Heart left ventricle (tissue), 16 donors: Measurements from ENCODE around the gene CLPTM1. TPM values are rescaled to one million over a fixed set of nuclear protein-coding genes. Genes with fewer than 3 reads are reported as not detected.

Experiments
- ATAC-seq, 4 donors: fragments of 200-7000 bp; cut with Tn5 transposase; one replicate each; pipeline ENCODE4 v1.9.1; 2020 to 2022; ENCODE audit warnings: moderate library complexity in 4 of 4, mild to moderate bottlenecking in 3 of 4, moderate number of reproducible peaks in 1 of 4
- DNase-seq, 5 donors: peaks; one replicate each; pipeline ENCODE4 v3.0.0-alpha.2; 2020
- H3K27ac ChIP-seq, 12 donors: fragments of 200-600 bp; sonication (generic) in 4 of 12; one replicate each; pipeline versions ENCODE4 v1.5.0 to v1.8.0; 2016 to 2022; ENCODE audit warnings: mild to moderate bottlenecking in 2 of 12
- H3K27me3 ChIP-seq, 9 donors: fragments of 200-600 bp; sonication (generic) in 2 of 9; one replicate each; pipeline versions ENCODE4 v1.5.1 to v1.8.0; 2016 to 2022; ENCODE audit warnings: mild to moderate bottlenecking in 3 of 9
- H3K36me3 ChIP-seq, 9 donors: fragments of 200-600 bp; sonication (generic) in 2 of 9; one replicate each; pipeline versions ENCODE4 v1.5.0 to v1.8.0; 2018 to 2022; ENCODE audit warnings: mild to moderate bottlenecking in 2 of 9
- H3K4me1 ChIP-seq, 12 donors: fragments of 200-600 bp; sonication (generic) in 4 of 12; one replicate each; pipeline versions ENCODE4 v1.5.0 to v1.8.0; 2016 to 2022; ENCODE audit warnings: mild to moderate bottlenecking in 3 of 12
- H3K4me3 ChIP-seq, 12 donors: fragments of 200-600 bp; sonication (generic) in 4 of 12; one replicate each; pipeline versions ENCODE4 v1.5.0 to v1.8.0; 2017 to 2022; ENCODE audit warnings: mild to moderate bottlenecking in 9 of 12, moderate library complexity in 4 of 12
- H3K9me3 ChIP-seq, 12 donors: fragments of 200-600 bp; sonication (generic) in 4 of 12; one replicate each; pipeline versions ENCODE4 v1.5.0 to v1.8.0; 2016 to 2022; ENCODE audit warnings: mild to moderate bottlenecking in 1 of 12
- POLR2A ChIP-seq, 2 donors: fragments of 450-650 bp; IDR thresholded peaks; one replicate each; pipeline ENCODE4 v1.6.1; 2017; ENCODE audit warnings: antibody characterized with exemption in 2 of 2, mild to moderate bottlenecking in 2 of 2, moderate library complexity in 2 of 2
- WGBS, 4 donors: extraction: QIAGEN DNeasy Blood & Tissue Kit in 2 of 4; methylation state at CpG; one replicate each; pipeline versions ENCODE4 v1.1.5 to v1.1.7; 2013 to 2018; 5-methylcytosine and 5-hydroxymethylcytosine counted together
- intact Hi-C, 10 donors: fragments of 100-400 bp; cut with DNase I; formaldehyde crosslinking; loops; one replicate each; pipeline versions ENCODE4 v1.11.1 to v1.14.2; 2022
- polyA plus RNA-seq, 2 donors: library from polyadenylated mRNA; stranded (reverse); fragments of 200-250 nt; gene quantifications; one replicate each; pipeline ENCODE4 v1.2.3, GENCODE V29; 2013
- total RNA-seq, 9 donors: library from RNA; depleted of rRNA in 2 of 9; stranded (reverse); fragments of >200 nt in 2 of 9; fragmentation: NEBNext Ultra II Directional in 3 of 9; extraction: Animal tissue kit (Norgen Biotek cat#: 25700) in 3 of 9; gene quantifications; one replicate each; pipeline versions ENCODE4 v1.1.0 to v1.2.4, GENCODE V29; 2016 to 2023
- TF ChIP-seq, protein P1 (sequence below), 12 donors: fragments of 200-600 bp; sonication (generic) in 4 of 12; IDR thresholded peaks; one replicate each; pipeline versions ENCODE4 v1.5.0 to v1.8.0; 2018 to 2022; ENCODE audit warnings: antibody characterized with exemption in 12 of 12, mild to moderate bottlenecking in 5 of 12
- donor health status: ischemic (EF 13 %, LVEDD 7.1; RV severe dilation, severe dysfunction).
- donor health status: healthy with polysubstance abuse.
- donor health status: DM: no; HTN: yes; CAD: no.
- donor health status: DM: no; HTN: no; CAD: no.
- donor health status: ischemic (EF 25% LVEDD 6.9; RV normal size, moderate dysfunction).
- donor health status: ischemic (EF 25% LVEDD 5.7; RV mildly dilated, moderate dysfunction).
- donor health status: healthy.
- donor health status: DM: yes; HTN: yes; CAD: no.
- donor health status: ischemic (EF 35%, LVEDD 5.7; RV mildly dilated, moderate dysfunction).
- donor health status: nonischemic (EF 11% LVEDD 7.7; RV severe dilation, severe dysfunction).
- donor health status: DM: yes; HTN: yes; CAD: no.
- donor health status: PGD.
- donor health status: ischemic (EF 29% LVEDD 5.4; RV normal size, mild dysfunction).
- donor health status: nonischemic (EF 23%, LVEDD 6.1; RV moderate dilation, normal function).

CLPTM1 gene
- total and polyA plus RNA-seq, 11 donors = 89.2 to 120 (median 96.0) TPM

DNA sequence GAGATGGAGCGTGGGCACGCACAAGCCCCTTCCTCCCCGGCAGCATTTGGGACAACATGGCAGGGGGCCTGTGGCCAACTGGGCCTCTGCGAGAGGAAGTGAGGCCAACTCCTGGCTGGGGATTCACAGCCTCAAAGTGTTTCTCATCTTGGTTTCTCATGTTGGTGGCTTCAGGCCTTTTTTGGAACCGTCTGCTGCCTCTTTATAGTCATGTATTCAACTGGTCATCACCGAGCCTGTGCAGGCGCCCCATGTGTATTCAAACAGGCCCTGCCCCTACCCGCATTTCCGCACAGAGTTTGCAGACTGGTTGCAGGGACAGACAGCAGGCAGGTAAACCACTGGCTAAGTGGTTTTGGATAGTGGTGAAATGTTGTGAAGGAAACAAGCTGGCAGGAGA, 28.8 kb downstream of the CLPTM1 start:
- peaks cover 0 to 100% (median 89%) of the 10 kb centered on the region in 9 donors for H3K36me3 ChIP-seq
- 85 to 92% (median 90%) methylated on average over 8 to 9 of the region's 9 CpGs for WGBS, 4 donors
- intact Hi-C loops = no loop called here

GRCh38 chr19:44985445-44985844, 30.3 kb downstream of the CLPTM1 start:
- intact Hi-C loops = no loop called here
- Histone ChIP-seq H3K27ac (no peak overlapping the region), H3K4me3 (no peak overlapping the region), H3K36me3 (peaks cover 0 to 98% (median 86%) of the 10 kb centered on the region in 9 donors), H3K9me3 (no peaks in the 10 kb centered on the region), H3K27me3 (no peaks in the 10 kb centered on the region), H3K4me1 (no peaks in the 10 kb centered on the region)
- 91 to 100% (median 94%) methylated on average over 2 to 4 of the region's 4 CpGs for WGBS, 4 donors
- DNase-seq (no peak), ATAC-seq (no peak)
- no peak for TF ChIP-seq POLR2A (IDR thresholded peaks at IDR 0.05)
- TF ChIP-seq, protein P1, sequence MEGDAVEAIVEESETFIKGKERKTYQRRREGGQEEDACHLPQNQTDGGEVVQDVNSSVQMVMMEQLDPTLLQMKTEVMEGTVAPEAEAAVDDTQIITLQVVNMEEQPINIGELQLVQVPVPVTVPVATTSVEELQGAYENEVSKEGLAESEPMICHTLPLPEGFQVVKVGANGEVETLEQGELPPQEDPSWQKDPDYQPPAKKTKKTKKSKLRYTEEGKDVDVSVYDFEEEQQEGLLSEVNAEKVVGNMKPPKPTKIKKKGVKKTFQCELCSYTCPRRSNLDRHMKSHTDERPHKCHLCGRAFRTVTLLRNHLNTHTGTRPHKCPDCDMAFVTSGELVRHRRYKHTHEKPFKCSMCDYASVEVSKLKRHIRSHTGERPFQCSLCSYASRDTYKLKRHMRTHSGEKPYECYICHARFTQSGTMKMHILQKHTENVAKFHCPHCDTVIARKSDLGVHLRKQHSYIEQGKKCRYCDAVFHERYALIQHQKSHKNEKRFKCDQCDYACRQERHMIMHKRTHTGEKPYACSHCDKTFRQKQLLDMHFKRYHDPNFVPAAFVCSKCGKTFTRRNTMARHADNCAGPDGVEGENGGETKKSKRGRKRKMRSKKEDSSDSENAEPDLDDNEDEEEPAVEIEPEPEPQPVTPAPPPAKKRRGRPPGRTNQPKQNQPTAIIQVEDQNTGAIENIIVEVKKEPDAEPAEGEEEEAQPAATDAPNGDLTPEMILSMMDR (IDR thresholded peaks at IDR 0.05) = no peak

More for the DNA sequence above, 28.8 kb downstream of the CLPTM1 start:
- ATAC-seq (no peak), DNase-seq (no peak)
- H3K4me3 ChIP-seq = no peak overlapping the region
- H3K27ac ChIP-seq = no peak overlapping the region
- H3K4me1 ChIP-seq = no peaks in the 10 kb centered on the region
- TF ChIP-seq POLR2A (IDR thresholded peaks at IDR 0.05) = no peak
- TF ChIP-seq, protein P1 (IDR thresholded peaks at IDR 0.05) = no peak
- no peaks in the 10 kb centered on the region for H3K27me3 ChIP-seq
- H3K9me3 ChIP-seq = no peaks in the 10 kb centered on the region

GRCh38 chr19:44986389-44986788, 31.2 kb downstream of the CLPTM1 start:
- intact Hi-C loops = no loop called here
- no peak for DNase-seq
- Histone ChIP-seq H3K27me3 (no peaks in the 10 kb centered on the region), H3K9me3 (no peaks in the 10 kb centered on the region), H3K36me3 (peaks cover 0 to 98% (median 86%) of the 10 kb centered on the region in 9 donors), H3K4me3 (no peak overlapping the region), H3K4me1 (no peaks in the 10 kb centered on the region), H3K27ac (no peak overlapping the region)
- WGBS, 4 donors = 90 to 93% (median 92%) methylated on average over 7 of the region's 7 CpGs
- TF ChIP-seq, protein P1 (IDR thresholded peaks at IDR 0.05) = no peak
- no peak for TF ChIP-seq POLR2A (IDR thresholded peaks at IDR 0.05)
- ATAC-seq = no peak

DNA sequence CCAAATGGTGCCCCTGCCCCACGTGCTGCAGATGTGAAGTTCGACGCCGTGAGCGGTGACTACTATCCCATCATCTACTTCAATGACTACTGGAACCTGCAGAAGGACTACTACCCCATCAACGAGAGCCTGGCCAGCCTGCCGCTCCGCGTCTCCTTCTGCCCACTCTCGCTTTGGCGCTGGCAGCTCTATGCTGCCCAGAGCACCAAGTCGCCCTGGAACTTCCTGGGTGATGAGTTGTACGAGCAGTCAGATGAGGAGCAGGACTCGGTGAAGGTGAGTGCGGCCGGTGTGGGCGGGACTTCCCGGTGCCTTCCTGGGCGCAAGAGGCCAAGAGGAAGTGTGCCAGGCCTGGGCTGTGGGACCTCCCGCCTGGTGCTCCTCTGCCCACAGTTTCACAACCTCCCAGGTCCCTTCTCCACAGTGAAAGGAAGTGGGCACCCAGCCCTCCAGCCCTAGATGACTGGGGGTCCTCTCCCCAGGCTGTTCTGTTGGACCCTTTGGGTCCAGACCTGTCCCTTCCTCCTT, 32.0 kb downstream of the CLPTM1 start:
- H3K4me1 ChIP-seq = no peaks in the 10 kb centered on the region
- ATAC-seq (no peak), DNase-seq (no peak)
- H3K27ac ChIP-seq = no peak overlapping the region
- no peaks in the 10 kb centered on the region for H3K9me3 ChIP-seq
- intact Hi-C loops = no loop called here
- TF ChIP-seq POLR2A (IDR thresholded peaks at IDR 0.05) = no peak
- TF ChIP-seq, protein P1 (IDR thresholded peaks at IDR 0.05) = no peak
- H3K4me3 ChIP-seq = no peak overlapping the region
- no peaks in the 10 kb centered on the region for H3K27me3 ChIP-seq
- H3K36me3 ChIP-seq = peaks cover 0 to 98% (median 86%) of the 10 kb centered on the region in 9 donors
- 86 to 95% (median 89%) methylated on average over 8 to 20 of the region's 20 CpGs for WGBS, 4 donors
